GM23338 (cell line): ENCODE data around the gene BLTP3B. TPM values are rescaled to one million over a fixed set of nuclear protein-coding genes. Genes with fewer than 3 reads are reported as not detected.

ENCODE experiments used
- ATAC-seq: fragments of 200-7000 bp; cut with Tn5 transposase; 3 replicates; pipeline ENCODE4 v1.9.1; 2020
- DNase-seq: peaks from one replicate; pipeline ENCODE4 v3.0.0-alpha.2; 2015; ENCODE audit warnings: low spot score
- H2AFZ ChIP-seq: fragments of 200-600 bp; sonication (generic); 2 replicates; pipeline ENCODE4 v1.8.0; 2016; ENCODE audit warnings: antibody characterized with exemption, mild to moderate bottlenecking, moderate library complexity
- H3F3A ChIP-seq: fragments of 200-600 bp; sonication (generic); replicated peaks from 2 replicates; pipeline ENCODE4 v1.8.0; 2017; ENCODE audit warnings: antibody characterized with exemption, mixed run types, low read depth
- H3K27ac ChIP-seq: fragments of 200-600 bp; sonication (generic); 2 replicates; pipeline ENCODE4 v1.6.1; 2016; ENCODE audit warnings: low read depth
- H3K27me3 ChIP-seq: fragments of 200-600 bp; sonication (generic); 2 replicates; pipeline ENCODE4 v1.8.0; 2016; ENCODE audit warnings: mild to moderate bottlenecking, mixed run types, moderate library complexity; ENCODE audit not compliant: insufficient read depth
- H3K36me3 ChIP-seq: fragments of 200-600 bp; sonication (generic); 2 replicates; pipeline ENCODE4 v1.8.0; 2016; ENCODE audit warnings: mild to moderate bottlenecking; ENCODE audit not compliant: insufficient read depth
- H3K4me1 ChIP-seq: fragments of 200-600 bp; sonication (generic); 2 replicates; pipeline ENCODE4 v1.8.0; 2016; ENCODE audit warnings: mild to moderate bottlenecking, moderate library complexity; ENCODE audit not compliant: insufficient read depth
- H3K4me2 ChIP-seq: fragments of 200-600 bp; sonication (generic); 2 replicates; pipeline ENCODE4 v1.7.1; 2017; ENCODE audit warnings: mixed run types
- H3K4me3 ChIP-seq: fragments of 200-600 bp; sonication (generic); 2 replicates; pipeline ENCODE4 v1.6.1; 2016; ENCODE audit warnings: mixed run types
- H3K79me2 ChIP-seq: fragments of 200-600 bp; sonication (generic); replicated peaks from 2 replicates; pipeline ENCODE4 v1.8.0; 2017; ENCODE audit warnings: mild to moderate bottlenecking; ENCODE audit not compliant: insufficient read depth
- H3K9me2 ChIP-seq: fragments of 200-600 bp; sonication (generic); 2 replicates; pipeline ENCODE4 v1.8.0; 2017; ENCODE audit not compliant: insufficient read depth
- H4K20me1 ChIP-seq: fragments of 200-600 bp; sonication (generic); replicated peaks from 2 replicates; pipeline ENCODE4 v1.8.0; 2017; ENCODE audit warnings: mild to moderate bottlenecking; ENCODE audit not compliant: insufficient read depth
- H3K27ac Mint-ChIP-seq: 2 replicates; pipeline ENCODE4 v1.8.0; 2020; ENCODE audit warnings: inconsistent platforms, mild to moderate bottlenecking, moderate library complexity, mixed read lengths
- H3K27me3 Mint-ChIP-seq: 3 replicates; pipeline ENCODE4 v1.8.0; 2022; ENCODE audit warnings: low read depth, mild to moderate bottlenecking, moderate library complexity, mixed read lengths, inconsistent platforms; ENCODE audit not compliant: insufficient read depth, poor library complexity
- H3K36me3 Mint-ChIP-seq: 3 replicates; pipeline ENCODE4 v1.8.0; 2021; ENCODE audit warnings: low read depth, mild to moderate bottlenecking, inconsistent platforms, moderate library complexity, mixed read lengths
- H3K4me1 Mint-ChIP-seq: 3 replicates; pipeline ENCODE4 v1.8.0; 2020; ENCODE audit warnings: mild to moderate bottlenecking, inconsistent platforms, mixed read lengths
- H3K4me3 Mint-ChIP-seq: 3 replicates; pipeline ENCODE4 v1.8.0; 2021; ENCODE audit warnings: moderate library complexity, mild to moderate bottlenecking, inconsistent platforms, mixed read lengths
- H3K9me3 Mint-ChIP-seq: 3 replicates; pipeline ENCODE4 v1.8.0; 2020; ENCODE audit warnings: moderate library complexity, mild to moderate bottlenecking, inconsistent platforms, mixed read lengths
- CREB1 ChIP-seq: fragments of 250-450 bp; sonication (Bioruptor Pico); IDR thresholded peaks from 2 replicates; pipeline ENCODE4 v1.5.0; 2020; ENCODE audit warnings: low read depth, mild to moderate bottlenecking, moderate library complexity
- EZH2phosphoT487 ChIP-seq: fragments of 200-600 bp; sonication (generic); IDR thresholded peaks from one replicate; pipeline ENCODE4 v1.8.1; 2018; ENCODE audit warnings: antibody characterized with exemption; ENCODE audit not compliant: unreplicated experiment
- JUNB ChIP-seq: IDR thresholded peaks from one replicate; pipeline ENCODE4 v1.6.1; 2016; ENCODE audit warnings: antibody characterized with exemption; ENCODE audit not compliant: unreplicated experiment
- NANOG ChIP-seq: IDR thresholded peaks from 2 replicates; pipeline ENCODE4 v1.6.1; 2016; ENCODE audit warnings: antibody characterized with exemption, borderline replicate concordance
- ZNF462 ChIP-seq: fragments of 250-450 bp; sonication (Bioruptor Pico); IDR thresholded peaks from 2 replicates; pipeline ENCODE4 v1.5.0; 2020; ENCODE audit warnings: mild to moderate bottlenecking, moderate library complexity
- polyA plus RNA-seq: library from polyadenylated mRNA; unstranded; fragments of >200 nt; fragmentation: Nextera tagmentation; extraction: Ambion mirVana; gene quantifications from 2 replicates; pipeline ENCODE4 v1.2.1, GENCODE V29; 2016
- total RNA-seq: library from RNA; depleted of rRNA; stranded (reverse); fragments of >200 nt; shearing (Covaris generic); gene quantifications from 2 replicates; pipeline ENCODE4 v1.2.3, GENCODE V29; 2014
- TF ChIP-seq, protein P1 (sequence below): IDR thresholded peaks from 2 replicates; pipeline ENCODE4 v1.6.1; 2016; ENCODE audit warnings: antibody characterized with exemption
- TF ChIP-seq, protein P2 (sequence below), 2 experiments: fragments of 200-600 bp in 1 of 2; sonication (generic) in 1 of 2; conservative IDR thresholded peaks; 2 replicates each; pipeline versions ENCODE4 v1.5.1 to v1.6.1; 2016 to 2017; ENCODE audit warnings: antibody characterized with exemption in 2 of 2, low read depth in 2 of 2, mild to moderate bottlenecking in 2 of 2, moderate library complexity in 1 of 2
- TF ChIP-seq, protein P3 (sequence below): IDR thresholded peaks from one replicate; pipeline ENCODE4 v1.6.1; 2018; ENCODE audit warnings: antibody characterized with exemption; ENCODE audit not compliant: unreplicated experiment

BLTP3B gene
- total and polyA plus RNA-seq, 2 experiments from 2014 or later, result 11.2 to 35.8 TPM

DNA sequence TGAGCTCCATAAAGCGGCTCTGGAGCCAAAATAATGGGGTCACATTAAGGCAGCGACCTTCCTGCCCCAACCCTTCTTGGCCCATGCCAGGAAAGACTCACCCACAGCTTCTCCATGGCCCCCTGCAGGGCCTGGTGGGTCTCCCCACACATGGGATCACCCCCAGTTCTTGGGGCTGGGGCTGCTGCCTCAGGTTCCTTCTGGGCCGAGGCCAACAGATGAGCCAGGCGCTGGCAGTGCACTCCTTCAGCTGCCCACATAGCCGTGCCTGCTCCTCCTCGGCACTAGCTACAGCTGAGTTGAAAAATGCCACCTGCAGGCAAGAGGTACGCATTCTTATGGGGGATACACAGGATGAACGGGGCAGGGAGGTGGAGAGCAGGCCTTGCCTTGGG lies 14.8 kb upstream of the BLTP3B start:
- H3K79me2 ChIP-seq, result no peaks in the 10 kb centered on the region
- no peaks in the 10 kb centered on the region for H3K27me3 ChIP-seq
- no peaks in the 10 kb centered on the region for H3K36me3 ChIP-seq
- no peak overlapping the region for H3K4me3 ChIP-seq
- no peaks in the 10 kb centered on the region for H3F3A ChIP-seq
- TF ChIP-seq, protein P1, sequence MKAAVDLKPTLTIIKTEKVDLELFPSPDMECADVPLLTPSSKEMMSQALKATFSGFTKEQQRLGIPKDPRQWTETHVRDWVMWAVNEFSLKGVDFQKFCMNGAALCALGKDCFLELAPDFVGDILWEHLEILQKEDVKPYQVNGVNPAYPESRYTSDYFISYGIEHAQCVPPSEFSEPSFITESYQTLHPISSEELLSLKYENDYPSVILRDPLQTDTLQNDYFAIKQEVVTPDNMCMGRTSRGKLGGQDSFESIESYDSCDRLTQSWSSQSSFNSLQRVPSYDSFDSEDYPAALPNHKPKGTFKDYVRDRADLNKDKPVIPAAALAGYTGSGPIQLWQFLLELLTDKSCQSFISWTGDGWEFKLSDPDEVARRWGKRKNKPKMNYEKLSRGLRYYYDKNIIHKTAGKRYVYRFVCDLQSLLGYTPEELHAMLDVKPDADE, result no peak
- ATAC-seq (no peak), DNase-seq (no peak)
- no peaks in the 10 kb centered on the region for H4K20me1 ChIP-seq
- no peak overlapping the region for H2AFZ ChIP-seq
- no peaks in the 10 kb centered on the region for H3K9me2 ChIP-seq
- H3K27ac Mint-ChIP-seq, result peak overlapping the region; percentile 53; the same call in 1 of the 2 replicates
- peaks cover 15% of the 10 kb centered on the region for H3K9me3 Mint-ChIP-seq
- peaks cover 17% of the 10 kb centered on the region for H3K4me1 ChIP-seq
- peaks cover 5% of the 10 kb centered on the region for H3K27me3 Mint-ChIP-seq
- no peak overlapping the region for H3K4me2 ChIP-seq
- H3K4me1 Mint-ChIP-seq, result peaks cover 32% of the 10 kb centered on the region
- no peak overlapping the region for H3K27ac ChIP-seq
- peaks cover 25% of the 10 kb centered on the region for H3K36me3 Mint-ChIP-seq
- H3K4me3 Mint-ChIP-seq, result no peak overlapping the region; the same call in 2 of the 3 replicates

- Histone ChIP-seq H2AFZ (no peak overlapping the region), H3F3A (no peaks in the 10 kb centered on the region), H3K4me2 (no peak overlapping the region), H3K27ac (no peak overlapping the region), H3K27me3 (no peaks in the 10 kb centered on the region), H3K36me3 (no peaks in the 10 kb centered on the region), H3K4me1 (peaks cover 20% of the 10 kb centered on the region), H3K79me2 (no peaks in the 10 kb centered on the region), H4K20me1 (no peaks in the 10 kb centered on the region), H3K4me3 (no peak overlapping the region), H3K9me2 (no peaks in the 10 kb centered on the region)
- H3K27ac Mint-ChIP-seq, result peak overlapping the region; percentile 53; the same call in 1 of the 2 replicates
- DNase-seq (no peak), ATAC-seq (peak; percentile 13; the same call in 1 of the 3 replicates)
- H3K9me3 Mint-ChIP-seq, result peaks cover 15% of the 10 kb centered on the region
- H3K27me3 Mint-ChIP-seq, result peaks cover 5% of the 10 kb centered on the region
- H3K36me3 Mint-ChIP-seq, result peaks cover 25% of the 10 kb centered on the region
- peaks cover 34% of the 10 kb centered on the region for H3K4me1 Mint-ChIP-seq
- no peak overlapping the region for H3K4me3 Mint-ChIP-seq
- TF ChIP-seq ZNF462 (CRISPR knock-in tag) (no peak), EZH2phosphoT487 (no peak), NANOG (no peak), CREB1 (no peak), JUNB (no peak)
- TF ChIP-seq, protein P2, sequence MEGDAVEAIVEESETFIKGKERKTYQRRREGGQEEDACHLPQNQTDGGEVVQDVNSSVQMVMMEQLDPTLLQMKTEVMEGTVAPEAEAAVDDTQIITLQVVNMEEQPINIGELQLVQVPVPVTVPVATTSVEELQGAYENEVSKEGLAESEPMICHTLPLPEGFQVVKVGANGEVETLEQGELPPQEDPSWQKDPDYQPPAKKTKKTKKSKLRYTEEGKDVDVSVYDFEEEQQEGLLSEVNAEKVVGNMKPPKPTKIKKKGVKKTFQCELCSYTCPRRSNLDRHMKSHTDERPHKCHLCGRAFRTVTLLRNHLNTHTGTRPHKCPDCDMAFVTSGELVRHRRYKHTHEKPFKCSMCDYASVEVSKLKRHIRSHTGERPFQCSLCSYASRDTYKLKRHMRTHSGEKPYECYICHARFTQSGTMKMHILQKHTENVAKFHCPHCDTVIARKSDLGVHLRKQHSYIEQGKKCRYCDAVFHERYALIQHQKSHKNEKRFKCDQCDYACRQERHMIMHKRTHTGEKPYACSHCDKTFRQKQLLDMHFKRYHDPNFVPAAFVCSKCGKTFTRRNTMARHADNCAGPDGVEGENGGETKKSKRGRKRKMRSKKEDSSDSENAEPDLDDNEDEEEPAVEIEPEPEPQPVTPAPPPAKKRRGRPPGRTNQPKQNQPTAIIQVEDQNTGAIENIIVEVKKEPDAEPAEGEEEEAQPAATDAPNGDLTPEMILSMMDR (conservative IDR thresholded peaks at IDR 0.05; ENCODE audit: low read depth in 2 of 2), result no peak
- TF ChIP-seq, protein P3, sequence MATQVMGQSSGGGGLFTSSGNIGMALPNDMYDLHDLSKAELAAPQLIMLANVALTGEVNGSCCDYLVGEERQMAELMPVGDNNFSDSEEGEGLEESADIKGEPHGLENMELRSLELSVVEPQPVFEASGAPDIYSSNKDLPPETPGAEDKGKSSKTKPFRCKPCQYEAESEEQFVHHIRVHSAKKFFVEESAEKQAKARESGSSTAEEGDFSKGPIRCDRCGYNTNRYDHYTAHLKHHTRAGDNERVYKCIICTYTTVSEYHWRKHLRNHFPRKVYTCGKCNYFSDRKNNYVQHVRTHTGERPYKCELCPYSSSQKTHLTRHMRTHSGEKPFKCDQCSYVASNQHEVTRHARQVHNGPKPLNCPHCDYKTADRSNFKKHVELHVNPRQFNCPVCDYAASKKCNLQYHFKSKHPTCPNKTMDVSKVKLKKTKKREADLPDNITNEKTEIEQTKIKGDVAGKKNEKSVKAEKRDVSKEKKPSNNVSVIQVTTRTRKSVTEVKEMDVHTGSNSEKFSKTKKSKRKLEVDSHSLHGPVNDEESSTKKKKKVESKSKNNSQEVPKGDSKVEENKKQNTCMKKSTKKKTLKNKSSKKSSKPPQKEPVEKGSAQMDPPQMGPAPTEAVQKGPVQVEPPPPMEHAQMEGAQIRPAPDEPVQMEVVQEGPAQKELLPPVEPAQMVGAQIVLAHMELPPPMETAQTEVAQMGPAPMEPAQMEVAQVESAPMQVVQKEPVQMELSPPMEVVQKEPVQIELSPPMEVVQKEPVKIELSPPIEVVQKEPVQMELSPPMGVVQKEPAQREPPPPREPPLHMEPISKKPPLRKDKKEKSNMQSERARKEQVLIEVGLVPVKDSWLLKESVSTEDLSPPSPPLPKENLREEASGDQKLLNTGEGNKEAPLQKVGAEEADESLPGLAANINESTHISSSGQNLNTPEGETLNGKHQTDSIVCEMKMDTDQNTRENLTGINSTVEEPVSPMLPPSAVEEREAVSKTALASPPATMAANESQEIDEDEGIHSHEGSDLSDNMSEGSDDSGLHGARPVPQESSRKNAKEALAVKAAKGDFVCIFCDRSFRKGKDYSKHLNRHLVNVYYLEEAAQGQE, result no peak
These were observed 14.2 kb upstream of the BLTP3B start for GRCh38 chr12:100156731-100157426.
